ENCODE measurements around the gene BMP8A.
"Not testable (repeated sequence)": the region's sequence is repeated elsewhere in the genome, so short reads cannot be mapped to it uniquely, and the experiment has no call there.

The BMP8A gene

DNA sequence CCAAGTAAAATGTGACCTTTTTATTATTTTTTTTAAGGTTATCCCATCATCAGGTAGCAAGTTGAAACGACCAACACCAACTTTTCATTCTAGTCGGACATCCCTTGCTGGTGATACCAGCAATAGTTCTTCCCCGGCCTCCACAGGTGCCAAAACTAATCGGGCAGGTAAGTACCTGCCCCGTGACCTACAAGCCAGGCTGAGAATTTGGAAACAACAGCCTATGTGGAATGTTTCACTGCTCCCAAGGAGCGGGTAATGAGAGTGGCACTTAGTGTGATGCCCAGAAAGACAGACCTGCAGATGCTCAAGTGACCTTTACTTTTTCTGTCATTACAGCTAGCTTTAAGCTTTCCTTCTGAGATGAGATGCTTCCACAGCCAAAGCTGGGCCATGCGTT is 6.9 kb upstream of the BMP8A start:
- DNase-seq, result no peak

GRCh38 chr1:39485046-39485803 is 6.2 kb upstream of the BMP8A start:
- DNase-seq, result no peak

- DNase-seq, result no peak
These were observed 3.4 kb upstream of the BMP8A start for GRCh38 chr1:39488012-39488545.

DNA sequence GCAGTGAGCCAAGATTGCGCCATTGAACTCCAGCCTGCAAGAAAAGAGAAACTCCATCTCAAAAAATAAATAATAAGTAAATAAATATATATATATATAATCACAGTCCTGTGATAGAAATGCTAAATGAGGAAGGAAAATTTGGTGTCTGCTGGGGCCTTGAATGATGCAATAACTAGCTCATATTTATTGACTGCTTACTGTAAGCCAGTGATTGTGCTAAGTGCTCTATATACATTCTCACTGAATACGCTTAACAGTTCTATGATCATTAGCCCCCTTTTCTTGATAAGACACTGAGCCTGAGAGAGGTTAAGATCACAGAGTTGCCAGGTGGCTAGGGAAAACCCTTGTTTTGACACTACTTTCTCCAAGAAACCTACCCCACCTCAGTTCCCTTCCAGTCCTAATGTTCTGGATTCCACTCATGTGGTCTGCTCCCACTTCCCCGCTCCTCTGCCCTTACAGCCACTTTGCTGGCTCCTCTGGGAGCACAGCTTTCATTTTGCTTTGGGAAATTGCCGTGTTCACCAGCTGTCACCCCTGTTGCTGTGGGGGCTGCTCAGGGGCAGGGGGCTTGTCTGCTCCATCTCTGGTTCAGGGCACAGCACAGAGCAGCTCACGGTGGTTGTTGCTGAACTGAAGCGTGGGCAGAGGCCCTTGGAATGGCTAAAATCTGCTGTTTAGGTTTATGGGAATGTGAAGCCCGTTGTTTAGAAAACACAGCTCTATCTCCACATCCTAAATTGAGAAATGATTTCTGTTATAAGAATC is 2.5 kb upstream of the BMP8A start:
- no peak for DNase-seq

DNA sequence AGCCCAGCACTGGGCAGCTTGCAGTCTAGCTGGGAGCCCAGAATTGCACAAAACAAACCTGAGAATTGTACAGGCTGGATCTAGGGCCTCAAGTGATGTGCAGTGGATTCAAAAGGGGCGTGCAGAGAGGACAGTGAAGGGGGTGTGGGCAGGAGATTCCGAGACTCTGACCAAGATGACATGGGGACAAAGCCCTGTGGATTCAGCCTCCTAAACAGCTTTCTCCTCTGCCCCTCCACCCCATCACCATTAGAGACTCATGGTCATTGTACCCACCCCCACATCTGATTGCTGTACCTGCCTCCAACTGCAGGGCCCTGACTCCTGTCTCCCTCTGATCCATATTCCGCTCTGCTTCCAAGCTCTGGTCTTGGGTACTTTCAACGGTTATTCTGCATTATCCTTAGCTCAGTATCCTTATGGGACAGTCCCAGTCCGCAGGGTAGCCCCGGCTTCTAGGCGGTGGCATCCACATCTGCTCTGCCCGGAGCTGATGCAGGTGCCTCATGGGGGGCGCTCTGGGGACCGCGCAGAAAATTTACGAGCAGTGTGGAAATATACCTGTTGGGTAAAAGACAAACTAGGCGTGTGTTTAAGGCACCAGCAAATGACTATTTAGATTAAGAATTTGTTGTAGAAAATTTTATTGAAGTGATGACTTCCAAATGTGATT is 1.7 kb upstream of the BMP8A start:
- DNase-seq, result no peak

DNA sequence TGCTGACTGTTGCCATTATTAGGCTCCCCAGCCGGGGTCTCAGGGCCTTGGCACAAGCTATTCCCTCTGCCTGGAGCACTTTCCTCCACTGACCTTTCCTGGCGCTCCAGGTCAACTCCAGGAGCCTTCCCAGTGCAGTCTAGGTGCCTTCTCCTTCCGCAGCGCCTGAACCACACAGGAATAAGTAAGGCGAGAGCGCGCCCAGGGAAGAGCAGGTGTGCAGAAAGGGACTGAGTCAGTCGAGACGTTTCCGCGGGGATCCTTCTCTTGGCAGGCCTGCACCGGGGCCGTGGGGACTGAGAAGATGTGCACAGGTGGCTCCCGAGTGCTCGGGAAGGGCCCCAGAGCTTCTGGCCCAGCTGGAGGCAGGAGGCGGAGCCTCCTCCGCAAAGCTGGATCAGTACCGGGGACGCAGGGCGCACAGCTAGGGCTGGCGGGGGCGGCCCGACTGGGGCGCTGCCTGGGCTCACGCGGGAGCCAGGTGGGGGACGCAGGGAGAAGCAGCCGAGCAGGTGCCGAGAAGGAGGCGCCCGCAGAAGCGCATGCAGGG is 765 bp upstream of the BMP8A start:
- DNase-seq, result peak; percentile 21 to 41

DNA sequence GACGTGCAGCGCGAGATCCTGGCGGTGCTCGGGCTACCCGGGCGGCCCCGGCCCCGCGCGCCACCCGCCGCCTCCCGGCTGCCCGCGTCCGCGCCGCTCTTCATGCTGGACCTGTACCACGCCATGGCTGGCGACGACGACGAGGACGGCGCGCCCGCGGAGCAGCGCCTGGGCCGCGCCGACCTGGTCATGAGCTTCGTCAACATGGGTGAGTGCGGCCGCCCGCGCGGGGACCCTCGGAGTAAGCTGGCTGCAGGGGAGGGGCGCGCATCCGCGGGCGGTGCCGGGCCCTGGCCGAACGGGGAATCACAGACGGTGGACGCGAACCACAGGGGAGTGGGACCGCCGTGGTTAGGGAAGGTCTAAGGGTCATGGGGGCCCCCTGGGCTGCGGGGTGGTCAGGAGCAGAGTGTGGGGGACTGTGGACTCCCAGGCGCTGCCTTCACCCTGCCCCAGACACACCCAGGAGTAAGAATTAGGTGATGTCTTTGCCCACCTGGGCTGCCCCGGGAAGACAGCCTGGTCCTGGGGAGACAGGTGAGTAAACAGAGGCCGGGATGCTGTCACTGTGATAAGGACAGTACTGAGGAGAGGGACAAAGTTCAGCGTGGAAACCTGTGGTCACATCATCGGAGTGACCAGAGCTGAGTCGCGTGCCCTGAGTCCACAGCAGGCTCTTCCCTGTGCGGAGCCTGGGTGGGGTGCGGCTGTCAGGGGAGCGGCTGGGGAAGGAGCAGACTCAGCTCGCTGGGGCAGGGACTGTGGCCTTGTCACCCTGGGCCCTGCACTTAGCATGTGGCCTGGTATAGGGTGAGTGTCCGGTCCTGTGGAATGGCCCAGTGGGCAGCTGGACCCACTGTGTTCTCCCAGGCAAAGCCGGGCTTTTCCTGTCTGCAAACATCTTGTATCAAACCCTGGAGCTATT is 944 bp downstream of the BMP8A start:
- peak in 1 of 2 experiments; percentile 24 for DNase-seq

DNA sequence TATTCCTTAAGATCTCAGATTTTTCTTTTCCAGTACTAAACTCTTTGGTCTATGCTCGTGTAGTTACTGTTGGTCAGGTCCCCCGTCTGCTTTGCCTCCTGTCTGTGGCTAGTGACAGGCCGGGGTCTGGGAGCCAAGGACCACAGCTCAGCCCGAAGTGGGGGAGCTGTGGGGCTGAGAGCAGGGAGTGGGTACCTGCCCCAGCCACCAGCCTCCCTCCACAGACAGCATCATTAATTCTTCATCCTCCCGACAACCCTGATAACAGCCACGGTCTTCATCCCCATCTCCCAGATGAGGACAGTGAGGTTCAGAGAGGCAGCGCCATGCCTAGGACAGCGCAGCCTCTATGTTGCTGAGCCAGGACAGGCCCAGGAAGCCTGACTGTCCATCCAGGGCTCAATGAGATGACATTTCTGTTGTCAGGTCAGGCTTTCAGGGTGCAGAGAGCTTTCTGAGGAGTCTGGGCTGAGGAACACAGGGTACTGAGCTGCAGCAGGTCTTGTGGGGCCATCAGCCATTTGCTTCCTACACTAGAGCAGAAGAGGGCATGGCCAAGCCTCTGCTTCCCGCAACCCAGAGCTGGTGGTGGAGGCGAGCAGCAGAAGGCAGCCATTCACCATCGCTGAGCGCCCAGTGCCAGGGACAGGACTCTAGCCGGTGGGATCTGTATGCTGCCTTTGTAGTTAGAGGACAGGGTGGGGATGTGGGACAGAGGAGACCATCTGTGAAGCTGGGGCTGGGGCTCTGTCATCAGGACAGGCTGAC is 1.8 kb downstream of the BMP8A start:
- DNase-seq, result not testable (repeated sequence)

- DNase-seq, result no peak
These were observed 3.4 kb downstream of the BMP8A start for GRCh38 chr1:39494671-39495410.

DNA sequence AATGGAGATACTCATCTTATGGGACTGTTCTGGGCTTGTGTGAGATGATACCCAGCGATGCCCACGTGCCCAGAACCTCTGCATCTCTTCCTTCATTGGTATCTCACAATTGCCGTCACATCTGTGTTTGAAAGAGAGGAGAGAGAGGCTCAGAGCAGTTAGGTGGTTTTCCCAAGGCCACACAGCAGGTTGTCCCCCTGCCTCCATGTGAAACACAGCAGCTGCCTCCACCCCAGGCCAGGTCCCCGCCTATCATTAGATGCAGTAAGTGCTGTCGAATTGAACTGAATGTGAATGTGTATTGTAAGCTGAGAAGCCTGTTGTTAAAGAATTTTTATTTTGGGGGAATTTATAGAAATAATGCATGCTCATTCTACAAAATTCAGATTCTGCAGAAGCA is 5.1 kb downstream of the BMP8A start:
- not testable (repeated sequence) for DNase-seq

- DNase-seq, result no peak
These were observed 6.1 kb downstream of the BMP8A start for GRCh38 chr1:39497585-39497984.

GRCh38 chr1:39498096-39498710 is 6.8 kb downstream of the BMP8A start:
- not testable (repeated sequence) for DNase-seq

GRCh38 chr1:39498821-39499220 is 7.4 kb downstream of the BMP8A start:
- DNase-seq, result not testable (repeated sequence)

- no peak for DNase-seq
These were observed 8.2 kb downstream of the BMP8A start for GRCh38 chr1:39499668-39500067.

DNA sequence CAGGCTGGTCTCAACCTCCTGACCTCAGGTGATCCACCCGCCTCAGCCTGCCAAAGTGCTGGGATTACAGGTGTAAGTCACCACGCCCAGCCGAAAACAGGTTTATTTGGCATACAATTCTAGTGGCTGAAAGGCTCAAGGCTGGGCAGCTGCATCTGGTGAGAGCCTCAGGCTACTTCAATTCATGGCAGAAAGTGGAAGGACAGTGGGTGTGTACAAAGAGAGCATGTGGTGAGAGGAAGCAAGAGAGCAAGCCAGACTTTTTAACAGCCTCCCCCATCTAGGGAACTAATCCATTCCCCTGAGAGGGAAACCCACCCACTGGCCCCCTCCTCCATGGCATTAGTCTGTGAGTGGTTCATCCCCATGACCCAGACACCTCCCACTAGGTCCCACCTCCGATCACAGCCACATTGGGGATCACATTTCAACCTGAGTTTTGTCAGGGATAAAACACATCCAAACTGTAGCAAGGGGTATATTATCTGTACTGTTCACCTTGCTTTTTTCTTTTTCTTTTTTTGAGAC is 9.5 kb downstream of the BMP8A start:
- DNase-seq, result no peak

DNA sequence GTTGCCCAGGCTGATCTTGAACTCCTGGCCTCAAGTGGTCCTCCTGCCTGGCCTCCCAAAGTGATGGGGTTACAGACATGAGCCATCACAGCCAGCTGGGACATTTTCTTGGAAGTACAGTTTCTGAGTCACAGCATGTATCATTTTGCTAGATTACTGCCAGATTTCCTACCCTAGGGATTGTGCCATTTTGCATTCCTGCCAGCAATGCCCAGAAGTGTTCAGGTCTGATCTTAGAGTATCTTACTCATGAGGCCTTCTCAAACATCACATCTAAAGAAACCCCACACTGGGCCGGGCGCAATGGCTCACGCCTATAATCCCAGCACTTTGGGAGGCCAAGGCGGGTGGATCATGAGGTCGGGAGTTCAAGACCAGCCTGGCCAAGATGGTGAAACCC is 10.2 kb downstream of the BMP8A start:
- no peak for DNase-seq

GRCh38 chr1:39504436-39504835 is 13.0 kb downstream of the BMP8A start:
- DNase-seq, result not testable (repeated sequence)

DNA sequence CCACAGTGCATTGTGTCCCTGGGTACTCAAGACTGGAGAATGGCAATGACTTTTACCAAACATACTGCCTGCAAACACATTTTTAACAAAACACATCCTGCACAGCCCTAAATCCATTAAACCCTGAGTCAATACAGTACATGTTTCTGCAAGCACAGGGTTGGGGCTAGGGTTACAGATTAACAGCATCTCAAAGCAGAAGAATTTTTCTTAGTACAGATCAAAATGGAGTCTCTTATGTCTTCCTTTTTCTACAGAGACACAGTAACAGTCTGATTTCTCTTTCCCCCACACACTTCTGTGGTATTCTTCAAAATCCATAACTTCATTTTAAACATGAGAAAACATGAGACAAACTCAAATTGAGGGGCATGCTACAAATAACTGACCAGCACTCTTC is 13.9 kb downstream of the BMP8A start:
- DNase-seq, result no peak

DNA sequence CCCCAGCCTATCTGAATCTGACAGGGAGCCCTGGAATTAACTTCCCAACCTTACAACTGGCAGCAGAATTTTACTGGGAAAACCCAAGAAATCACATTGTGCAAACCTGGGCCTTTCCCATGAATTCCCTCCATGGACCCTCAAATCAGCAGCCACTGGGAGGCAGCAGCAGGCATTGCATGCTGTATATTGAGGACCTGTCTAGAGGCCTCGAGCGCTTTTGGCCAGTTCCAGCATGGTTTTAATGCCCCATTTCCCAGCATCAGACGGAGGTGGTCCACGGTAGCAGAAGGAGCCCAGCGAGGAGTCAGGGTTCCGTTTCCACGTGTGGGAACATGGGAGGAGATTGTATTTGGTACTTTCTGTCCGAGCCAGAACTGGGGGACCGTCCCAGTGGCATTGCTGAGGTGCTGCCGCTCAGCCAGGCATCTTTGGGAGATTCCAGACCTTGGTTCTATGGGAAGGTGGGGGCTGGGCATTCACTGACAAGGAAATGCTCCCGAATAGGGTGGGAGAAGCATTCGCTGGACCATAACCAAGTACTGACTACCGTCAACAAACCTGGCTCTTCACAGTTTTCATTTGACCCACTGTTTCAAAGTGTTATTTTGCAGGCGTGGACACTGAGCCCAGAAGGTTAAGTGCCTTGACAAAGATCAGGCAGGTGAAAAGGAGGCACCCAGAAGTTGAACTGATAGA is 15.9 kb downstream of the BMP8A start:
- DNase-seq, result no peak
